ENCODE results near the gene IER5. TPM values are rescaled to one million over a fixed set of nuclear protein-coding genes. Genes with fewer than 3 reads are reported as not detected.

IER5 gene
- total and polyA plus RNA-seq, 2 of the 13 experiments (the other 11 are each of a cell fraction or from before 2014, with no cell fraction given): 2.5 to 3.5 TPM

DNA sequence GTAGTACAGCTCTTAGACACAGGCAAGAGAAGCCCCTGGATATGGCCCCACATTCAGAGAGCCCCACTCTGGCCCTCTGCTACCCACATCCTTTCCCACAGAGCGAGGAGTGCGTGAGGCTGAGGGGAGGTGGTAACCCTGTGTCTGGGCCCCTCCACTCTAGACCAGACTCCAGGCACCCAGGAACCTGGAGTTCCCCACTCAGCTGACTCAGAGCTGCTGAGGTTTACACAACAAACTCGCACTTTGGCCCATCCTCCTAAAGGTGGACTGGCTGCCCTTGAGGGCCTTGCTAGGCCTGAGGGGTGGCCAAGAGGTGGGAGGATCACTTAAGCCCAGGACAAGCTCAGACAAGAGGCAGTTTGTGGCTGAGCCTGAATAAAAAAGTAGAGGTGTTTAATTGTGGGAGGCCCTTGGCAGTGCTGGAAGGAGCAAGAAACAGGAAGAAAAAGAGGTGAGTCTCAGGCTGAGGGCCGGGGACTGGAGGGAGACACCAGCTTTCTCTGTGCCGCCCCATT lies 44.0 kb upstream of the IER5 start (continued):
- TF ChIP-seq, protein P1, sequence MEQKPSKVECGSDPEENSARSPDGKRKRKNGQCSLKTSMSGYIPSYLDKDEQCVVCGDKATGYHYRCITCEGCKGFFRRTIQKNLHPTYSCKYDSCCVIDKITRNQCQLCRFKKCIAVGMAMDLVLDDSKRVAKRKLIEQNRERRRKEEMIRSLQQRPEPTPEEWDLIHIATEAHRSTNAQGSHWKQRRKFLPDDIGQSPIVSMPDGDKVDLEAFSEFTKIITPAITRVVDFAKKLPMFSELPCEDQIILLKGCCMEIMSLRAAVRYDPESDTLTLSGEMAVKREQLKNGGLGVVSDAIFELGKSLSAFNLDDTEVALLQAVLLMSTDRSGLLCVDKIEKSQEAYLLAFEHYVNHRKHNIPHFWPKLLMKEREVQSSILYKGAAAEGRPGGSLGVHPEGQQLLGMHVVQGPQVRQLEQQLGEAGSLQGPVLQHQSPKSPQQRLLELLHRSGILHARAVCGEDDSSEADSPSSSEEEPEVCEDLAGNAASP (CRISPR knock-in tag; IDR thresholded peaks at IDR 0.05; ENCODE audit: borderline replicate concordance): peak; percentile 56; the same call in 1 of the 2 replicates
- TF ChIP-seq CCDC6 (CRISPR knock-in tag; IDR thresholded peaks at IDR 0.05): no peak
- TF ChIP-seq, protein P2, sequence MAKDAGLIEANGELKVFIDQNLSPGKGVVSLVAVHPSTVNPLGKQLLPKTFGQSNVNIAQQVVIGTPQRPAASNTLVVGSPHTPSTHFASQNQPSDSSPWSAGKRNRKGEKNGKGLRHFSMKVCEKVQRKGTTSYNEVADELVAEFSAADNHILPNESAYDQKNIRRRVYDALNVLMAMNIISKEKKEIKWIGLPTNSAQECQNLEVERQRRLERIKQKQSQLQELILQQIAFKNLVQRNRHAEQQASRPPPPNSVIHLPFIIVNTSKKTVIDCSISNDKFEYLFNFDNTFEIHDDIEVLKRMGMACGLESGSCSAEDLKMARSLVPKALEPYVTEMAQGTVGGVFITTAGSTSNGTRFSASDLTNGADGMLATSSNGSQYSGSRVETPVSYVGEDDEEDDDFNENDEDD (CRISPR knock-in tag; IDR thresholded peaks at IDR 0.05; ENCODE audit: borderline replicate concordance): no peak
- peak; percentile 81 for TF ChIP-seq ZNF644 (CRISPR knock-in tag; IDR thresholded peaks at IDR 0.05; ENCODE audit: low read depth)
- TF ChIP-seq, protein P3, sequence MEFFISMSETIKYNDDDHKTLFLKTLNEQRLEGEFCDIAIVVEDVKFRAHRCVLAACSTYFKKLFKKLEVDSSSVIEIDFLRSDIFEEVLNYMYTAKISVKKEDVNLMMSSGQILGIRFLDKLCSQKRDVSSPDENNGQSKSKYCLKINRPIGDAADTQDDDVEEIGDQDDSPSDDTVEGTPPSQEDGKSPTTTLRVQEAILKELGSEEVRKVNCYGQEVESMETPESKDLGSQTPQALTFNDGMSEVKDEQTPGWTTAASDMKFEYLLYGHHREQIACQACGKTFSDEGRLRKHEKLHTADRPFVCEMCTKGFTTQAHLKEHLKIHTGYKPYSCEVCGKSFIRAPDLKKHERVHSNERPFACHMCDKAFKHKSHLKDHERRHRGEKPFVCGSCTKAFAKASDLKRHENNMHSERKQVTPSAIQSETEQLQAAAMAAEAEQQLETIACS (CRISPR knock-in tag; IDR thresholded peaks at IDR 0.05): no peak
- TF ChIP-seq KDM6A (CRISPR knock-in tag; IDR thresholded peaks at IDR 0.05; ENCODE audit: low read depth): peak; percentile 58; the same call in 1 of the 2 replicates
- TF ChIP-seq ZNF3 (CRISPR knock-in tag; IDR thresholded peaks at IDR 0.05): no peak
- no peak for TF ChIP-seq ZNF7 (CRISPR knock-in tag; IDR thresholded peaks at IDR 0.05)
- no peak for TF ChIP-seq GATAD1 (CRISPR knock-in tag; IDR thresholded peaks at IDR 0.05)
- peak; percentile 5; the same call in 1 of the 2 replicates for TF ChIP-seq SMC3 (IDR thresholded peaks at IDR 0.05; ENCODE audit: low read length)
- TF ChIP-seq SPEN (CRISPR knock-in tag; IDR thresholded peaks at IDR 0.05; ENCODE audit: low read depth): peak; percentile 66
- TF ChIP-seq PRPF4 (IDR thresholded peaks at IDR 0.05; ENCODE audit: low read depth, low read length, poor library complexity, severe bottlenecking): no peak
- TF ChIP-seq, protein P4, sequence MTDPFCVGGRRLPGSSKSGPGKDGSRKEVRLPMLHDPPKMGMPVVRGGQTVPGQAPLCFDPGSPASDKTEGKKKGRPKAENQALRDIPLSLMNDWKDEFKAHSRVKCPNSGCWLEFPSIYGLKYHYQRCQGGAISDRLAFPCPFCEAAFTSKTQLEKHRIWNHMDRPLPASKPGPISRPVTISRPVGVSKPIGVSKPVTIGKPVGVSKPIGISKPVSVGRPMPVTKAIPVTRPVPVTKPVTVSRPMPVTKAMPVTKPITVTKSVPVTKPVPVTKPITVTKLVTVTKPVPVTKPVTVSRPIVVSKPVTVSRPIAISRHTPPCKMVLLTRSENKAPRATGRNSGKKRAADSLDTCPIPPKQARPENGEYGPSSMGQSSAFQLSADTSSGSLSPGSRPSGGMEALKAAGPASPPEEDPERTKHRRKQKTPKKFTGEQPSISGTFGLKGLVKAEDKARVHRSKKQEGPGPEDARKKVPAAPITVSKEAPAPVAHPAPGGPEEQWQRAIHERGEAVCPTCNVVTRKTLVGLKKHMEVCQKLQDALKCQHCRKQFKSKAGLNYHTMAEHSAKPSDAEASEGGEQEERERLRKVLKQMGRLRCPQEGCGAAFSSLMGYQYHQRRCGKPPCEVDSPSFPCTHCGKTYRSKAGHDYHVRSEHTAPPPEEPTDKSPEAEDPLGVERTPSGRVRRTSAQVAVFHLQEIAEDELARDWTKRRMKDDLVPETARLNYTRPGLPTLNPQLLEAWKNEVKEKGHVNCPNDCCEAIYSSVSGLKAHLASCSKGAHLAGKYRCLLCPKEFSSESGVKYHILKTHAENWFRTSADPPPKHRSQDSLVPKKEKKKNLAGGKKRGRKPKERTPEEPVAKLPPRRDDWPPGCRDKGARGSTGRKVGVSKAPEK (CRISPR knock-in tag; IDR thresholded peaks at IDR 0.05; ENCODE audit: borderline replicate concordance): 0 out of 2 replicates have a peak, but pooled peaks have one; percentile 22
- no peak for TF ChIP-seq MLLT10 (CRISPR knock-in tag; IDR thresholded peaks at IDR 0.05)
- TF ChIP-seq, protein P5, sequence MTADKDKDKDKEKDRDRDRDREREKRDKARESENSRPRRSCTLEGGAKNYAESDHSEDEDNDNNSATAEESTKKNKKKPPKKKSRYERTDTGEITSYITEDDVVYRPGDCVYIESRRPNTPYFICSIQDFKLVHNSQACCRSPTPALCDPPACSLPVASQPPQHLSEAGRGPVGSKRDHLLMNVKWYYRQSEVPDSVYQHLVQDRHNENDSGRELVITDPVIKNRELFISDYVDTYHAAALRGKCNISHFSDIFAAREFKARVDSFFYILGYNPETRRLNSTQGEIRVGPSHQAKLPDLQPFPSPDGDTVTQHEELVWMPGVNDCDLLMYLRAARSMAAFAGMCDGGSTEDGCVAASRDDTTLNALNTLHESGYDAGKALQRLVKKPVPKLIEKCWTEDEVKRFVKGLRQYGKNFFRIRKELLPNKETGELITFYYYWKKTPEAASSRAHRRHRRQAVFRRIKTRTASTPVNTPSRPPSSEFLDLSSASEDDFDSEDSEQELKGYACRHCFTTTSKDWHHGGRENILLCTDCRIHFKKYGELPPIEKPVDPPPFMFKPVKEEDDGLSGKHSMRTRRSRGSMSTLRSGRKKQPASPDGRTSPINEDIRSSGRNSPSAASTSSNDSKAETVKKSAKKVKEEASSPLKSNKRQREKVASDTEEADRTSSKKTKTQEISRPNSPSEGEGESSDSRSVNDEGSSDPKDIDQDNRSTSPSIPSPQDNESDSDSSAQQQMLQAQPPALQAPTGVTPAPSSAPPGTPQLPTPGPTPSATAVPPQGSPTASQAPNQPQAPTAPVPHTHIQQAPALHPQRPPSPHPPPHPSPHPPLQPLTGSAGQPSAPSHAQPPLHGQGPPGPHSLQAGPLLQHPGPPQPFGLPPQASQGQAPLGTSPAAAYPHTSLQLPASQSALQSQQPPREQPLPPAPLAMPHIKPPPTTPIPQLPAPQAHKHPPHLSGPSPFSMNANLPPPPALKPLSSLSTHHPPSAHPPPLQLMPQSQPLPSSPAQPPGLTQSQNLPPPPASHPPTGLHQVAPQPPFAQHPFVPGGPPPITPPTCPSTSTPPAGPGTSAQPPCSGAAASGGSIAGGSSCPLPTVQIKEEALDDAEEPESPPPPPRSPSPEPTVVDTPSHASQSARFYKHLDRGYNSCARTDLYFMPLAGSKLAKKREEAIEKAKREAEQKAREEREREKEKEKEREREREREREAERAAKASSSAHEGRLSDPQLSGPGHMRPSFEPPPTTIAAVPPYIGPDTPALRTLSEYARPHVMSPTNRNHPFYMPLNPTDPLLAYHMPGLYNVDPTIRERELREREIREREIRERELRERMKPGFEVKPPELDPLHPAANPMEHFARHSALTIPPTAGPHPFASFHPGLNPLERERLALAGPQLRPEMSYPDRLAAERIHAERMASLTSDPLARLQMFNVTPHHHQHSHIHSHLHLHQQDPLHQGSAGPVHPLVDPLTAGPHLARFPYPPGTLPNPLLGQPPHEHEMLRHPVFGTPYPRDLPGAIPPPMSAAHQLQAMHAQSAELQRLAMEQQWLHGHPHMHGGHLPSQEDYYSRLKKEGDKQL (CRISPR knock-in tag; IDR thresholded peaks at IDR 0.05; ENCODE audit: low read depth): no peak
- no peak for TF ChIP-seq FOXA1 (IDR thresholded peaks at IDR 0.05)
- peak; percentile 63 for TF ChIP-seq FOXA1 (CRISPR knock-in tag; IDR thresholded peaks at IDR 0.05)
- peak; percentile 84 for TF ChIP-seq MTA1 (CRISPR knock-in tag; IDR thresholded peaks at IDR 0.05; ENCODE audit: borderline replicate concordance)
- TF ChIP-seq FOXP1 (IDR thresholded peaks at IDR 0.05): no peak
- peak; percentile 73 for TF ChIP-seq FOXP1 (CRISPR knock-in tag; IDR thresholded peaks at IDR 0.05)
